GM12892 (cell line): ENCODE data around the gene SLC44A4.
"Not testable (repeated sequence)": the region's sequence is repeated elsewhere in the genome, so short reads cannot be mapped to it uniquely, and the experiment has no call there.

Source experiments
- DNase-seq: peaks from one replicate; pipeline ENCODE4 v3.0.0; 2011; ENCODE audit not compliant: insufficient read length
- FAIRE-seq: peaks from 2 replicates; lab custom pipeline; 2011; peaks lifted over from hg19 to GRCh38; lab: Jason Lieb, UNC
- POLR2A ChIP-seq: IDR thresholded peaks from 2 replicates; pipeline ENCODE4 v1.6.1; 2011; ENCODE audit warnings: low read depth, low read length, control low read depth
- POLR2AphosphoS5 ChIP-seq: IDR thresholded peaks from 2 replicates; pipeline ENCODE4 v1.6.1; 2011; ENCODE audit warnings: low read depth, low read length, control low read depth
- TAF1 ChIP-seq: IDR thresholded peaks from 2 replicates; pipeline ENCODE4 v1.6.1; 2011; ENCODE audit warnings: low read depth, mild to moderate bottlenecking, control low read depth, low read length, borderline replicate concordance

The SLC44A4 gene

DNA sequence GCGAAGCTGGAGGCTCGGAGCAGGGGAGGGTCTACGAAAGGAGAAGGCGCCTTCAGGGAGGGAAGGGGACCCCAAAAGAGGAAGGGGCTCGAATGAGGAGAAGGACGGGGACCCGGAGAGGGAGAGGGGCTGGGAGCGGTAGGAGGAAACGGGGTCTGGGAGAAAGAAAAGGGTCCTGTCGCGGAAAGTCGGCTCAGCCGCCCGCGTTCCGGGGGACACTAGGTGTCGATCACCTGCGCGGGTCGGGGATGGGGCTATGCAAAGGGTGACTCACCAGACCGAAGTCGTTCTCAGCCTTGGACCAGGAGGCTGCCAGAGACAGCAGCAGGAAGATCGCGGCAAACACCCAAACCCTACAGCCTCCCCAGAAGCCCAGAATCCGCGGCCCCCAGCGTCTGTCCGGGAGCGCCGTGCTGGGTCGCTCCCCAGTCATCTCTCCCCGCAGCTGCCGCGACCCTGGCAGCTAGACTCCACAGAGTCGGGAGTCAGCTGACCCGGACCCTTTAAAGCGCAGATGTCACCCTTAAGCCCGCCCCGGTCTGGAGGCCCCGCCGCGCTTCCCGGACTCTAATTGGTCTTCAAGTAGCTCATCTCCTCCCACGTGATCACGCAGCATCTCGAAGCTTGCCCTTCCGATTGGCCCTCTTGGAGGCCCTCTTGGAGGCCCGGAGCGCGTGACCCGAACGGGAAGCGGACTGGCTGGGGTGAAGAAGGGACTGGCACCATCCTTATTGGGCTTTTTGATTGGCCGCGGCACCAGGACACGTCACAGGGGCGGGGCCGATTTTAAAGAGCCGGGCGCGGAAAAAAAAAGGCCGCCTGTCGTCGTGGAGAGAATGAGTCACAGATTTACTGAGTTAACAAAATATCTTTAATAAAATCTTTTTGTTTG lies 16.2 kb downstream of the SLC44A4 start, which contains the start of gene NEU1:
TSS of gene NEU1 (minus strand) at position 478 of the 892 bp plus-strand sequence. CDS start at position 433, 45 bp downstream.
- DNase-seq (peak; percentile 99), FAIRE-seq (peak; percentile 98)
- TF ChIP-seq POLR2AphosphoS5 (peak; percentile 96), TAF1 (peak; percentile 64; the same call in 1 of the 2 replicates), POLR2A (peak; percentile 98)

DNA sequence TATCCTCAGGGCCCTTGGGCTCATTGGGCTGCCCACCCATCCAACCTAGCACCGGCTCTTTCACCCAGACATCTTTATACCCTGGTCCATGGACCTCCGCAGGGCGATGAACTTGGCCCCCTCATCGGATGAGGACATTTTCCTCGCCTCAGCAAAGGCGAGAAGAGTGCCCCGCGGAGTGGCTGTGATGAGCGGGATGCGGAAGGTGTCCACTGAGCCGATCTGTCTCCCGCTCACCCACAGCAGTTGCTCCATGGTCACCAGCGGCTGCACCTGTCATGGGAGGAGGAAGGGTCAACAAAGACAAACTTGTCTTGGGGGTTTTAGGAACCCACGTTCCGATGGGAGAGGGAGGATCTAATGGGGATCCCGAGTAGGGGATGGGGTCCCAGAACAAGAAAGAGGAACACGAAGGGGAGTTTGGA lies 16.9 kb downstream of the SLC44A4 start:
- TF ChIP-seq POLR2AphosphoS5: no peak
- no peak for TF ChIP-seq TAF1
- TF ChIP-seq POLR2A: no peak
- FAIRE-seq (no peak), DNase-seq (no peak)

DNA sequence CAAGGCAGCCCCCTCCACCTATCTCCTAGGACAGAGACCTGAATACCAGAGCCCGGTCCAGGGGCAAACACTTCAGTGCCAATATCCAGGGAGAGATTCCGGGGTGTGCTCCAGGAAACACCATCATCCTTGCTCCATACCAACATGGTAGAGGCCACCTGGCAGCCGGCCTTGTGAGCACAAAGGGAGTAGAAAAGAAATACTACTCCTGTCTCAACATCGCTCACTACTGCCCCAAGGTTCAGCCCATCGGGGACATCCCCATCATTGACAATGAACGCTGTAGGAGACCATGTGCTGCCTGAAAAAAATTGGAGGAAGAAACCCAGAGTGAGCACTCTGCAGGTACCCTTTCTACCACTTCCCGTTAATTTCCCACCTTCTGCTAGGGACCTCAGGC lies 17.6 kb downstream of the SLC44A4 start:
- TF ChIP-seq POLR2AphosphoS5 (no peak), TAF1 (no peak), POLR2A (no peak)
- FAIRE-seq (no peak), DNase-seq (no peak)

DNA sequence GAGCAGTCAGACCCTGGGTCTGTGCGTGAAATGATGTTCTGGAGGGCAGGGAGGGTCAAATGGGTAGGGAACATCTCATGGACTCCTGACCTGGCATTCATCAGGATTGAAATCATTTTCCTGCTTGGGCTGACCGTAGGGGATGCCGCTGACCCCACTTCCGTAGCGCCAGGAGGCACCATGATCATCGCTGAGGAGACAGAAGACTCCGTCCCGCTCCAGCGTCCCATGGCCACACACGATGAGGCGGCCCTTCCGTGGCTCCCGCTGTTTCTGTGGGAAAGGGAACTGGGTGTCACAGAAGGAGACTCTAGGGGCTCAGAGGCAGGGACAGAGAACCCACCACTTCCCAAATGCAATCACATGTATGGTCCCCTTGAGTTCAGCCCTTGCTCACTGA lies 18.4 kb downstream of the SLC44A4 start:
- FAIRE-seq: no peak
- DNase-seq: no peak
- TF ChIP-seq POLR2A (no peak), TAF1 (no peak), POLR2AphosphoS5 (no peak)

DNA sequence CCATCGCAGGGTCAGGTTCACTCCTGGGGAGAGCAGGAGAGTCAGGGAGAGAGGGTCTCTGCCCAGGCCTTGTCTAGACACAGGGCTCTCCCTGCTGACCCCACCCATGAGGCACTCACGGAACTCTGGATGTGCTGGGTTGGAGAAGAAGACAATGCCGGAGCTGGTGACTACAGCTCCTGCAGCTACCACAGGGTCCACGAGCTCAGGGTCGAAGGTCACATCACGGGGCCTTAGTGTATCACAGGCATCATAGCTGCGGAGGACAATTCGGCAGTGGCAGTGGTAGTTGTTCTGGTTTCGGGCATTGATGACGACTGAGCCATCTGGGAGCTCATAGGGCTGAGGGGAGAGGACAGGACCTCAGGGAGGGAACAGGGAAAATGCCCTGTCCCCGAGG lies 18.9 kb downstream of the SLC44A4 start:
- FAIRE-seq (no peak), DNase-seq (no peak)
- no peak for TF ChIP-seq TAF1
- no peak for TF ChIP-seq POLR2A
- no peak for TF ChIP-seq POLR2AphosphoS5

DNA sequence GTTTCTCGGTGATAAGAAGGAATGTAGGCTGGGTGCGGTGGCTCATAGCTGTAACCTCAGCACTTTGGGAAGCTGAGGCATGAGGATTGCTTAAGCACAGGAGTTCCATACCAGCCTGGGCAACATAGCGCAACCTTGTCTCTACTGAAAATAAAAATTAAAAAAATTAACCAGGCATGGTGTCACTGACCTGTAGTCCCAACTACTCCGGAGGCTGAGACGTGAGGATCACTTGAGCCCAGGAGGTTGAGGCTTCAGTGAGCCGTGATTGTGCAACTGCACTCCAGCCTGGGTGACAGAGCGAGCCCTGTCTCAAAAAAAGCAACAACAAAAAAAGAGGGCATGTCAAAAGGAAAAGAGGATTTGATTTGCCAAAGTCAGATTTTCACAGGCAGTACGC lies 20.1 kb downstream of the SLC44A4 start:
- DNase-seq (no peak), FAIRE-seq (no peak)
- TF ChIP-seq TAF1: no peak
- no peak for TF ChIP-seq POLR2A
- TF ChIP-seq POLR2AphosphoS5: no peak

DNA sequence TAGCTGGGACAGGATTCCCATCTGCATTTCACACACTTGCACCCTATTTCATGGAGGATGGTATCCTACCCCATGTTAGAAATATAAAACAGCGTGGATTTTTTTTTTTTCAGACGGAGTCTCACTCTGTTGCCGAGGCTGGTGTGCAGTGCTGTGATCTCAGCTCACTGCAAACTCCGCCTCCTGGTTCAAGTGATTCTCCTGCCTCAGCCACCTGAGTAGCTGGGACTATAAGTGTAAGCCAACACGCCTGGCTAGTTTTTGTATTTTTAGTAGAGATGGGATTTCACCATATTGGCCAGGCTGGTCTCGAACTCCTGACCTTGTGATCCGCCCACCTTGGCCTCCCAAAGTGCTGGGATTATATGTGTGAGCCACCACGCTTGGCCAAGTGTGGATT lies 21.0 kb downstream of the SLC44A4 start:
- FAIRE-seq, DNase-seq: not testable (repeated sequence)

DNA sequence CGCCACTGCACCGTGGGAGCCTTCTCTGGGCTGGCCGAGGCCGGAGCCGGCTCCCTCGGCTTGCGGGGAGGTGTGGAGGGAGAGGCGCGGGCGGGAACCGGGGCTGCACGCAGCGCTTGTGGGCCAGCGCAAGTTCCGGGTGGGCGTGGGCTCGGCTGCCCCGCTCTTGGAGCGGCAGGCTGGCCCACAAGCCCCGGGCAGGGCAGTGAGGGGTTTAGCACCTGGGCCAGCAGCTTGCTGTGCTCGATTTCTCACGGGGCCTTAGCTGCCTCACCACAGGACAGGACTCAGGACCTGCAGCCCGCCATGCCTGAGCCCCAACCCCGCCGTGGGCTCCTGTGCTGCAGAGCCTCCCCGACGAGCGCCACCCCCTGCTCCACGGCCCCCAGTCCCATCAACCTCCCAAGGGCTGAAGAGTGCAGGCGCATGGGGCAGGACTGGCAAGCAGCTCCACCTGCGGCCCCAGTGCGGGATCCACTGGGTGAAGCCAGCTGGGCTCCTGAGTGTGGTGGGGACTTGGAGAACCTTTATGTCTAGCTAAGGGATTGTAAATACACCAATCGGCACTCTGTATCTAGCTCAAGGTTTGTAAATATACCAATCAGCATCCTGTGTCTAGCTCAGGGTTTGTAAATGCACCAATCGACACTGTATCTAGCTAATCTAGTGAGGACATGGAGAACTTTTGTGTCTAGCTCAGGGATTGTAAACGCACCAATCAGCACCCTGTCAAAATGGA lies 26.6 kb downstream of the SLC44A4 start:
- FAIRE-seq: not testable (repeated sequence)

DNA sequence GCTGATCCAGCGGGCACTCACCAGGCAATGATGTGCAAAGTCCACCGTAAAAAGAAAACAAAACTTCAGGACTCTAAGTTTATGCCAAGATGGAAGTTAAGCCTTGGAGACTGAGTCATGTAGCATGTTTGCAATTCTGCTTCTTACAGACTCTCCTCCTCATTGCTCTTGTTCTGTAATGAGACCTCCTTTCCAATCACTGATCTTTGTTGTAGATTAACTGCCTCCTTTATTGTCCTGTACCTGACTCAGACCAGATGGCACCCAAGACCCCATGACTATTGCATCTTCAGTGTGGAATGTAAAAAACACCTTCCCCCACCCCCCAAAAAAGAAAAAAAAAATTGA lies 27.3 kb downstream of the SLC44A4 start:
- no peak for DNase-seq
- TF ChIP-seq POLR2AphosphoS5 (no peak), POLR2A (no peak), TAF1 (no peak)
- FAIRE-seq: no peak

More for the DNA sequence above, 26.6 kb downstream of the SLC44A4 start:
- DNase-seq: not testable (repeated sequence)

DNA sequence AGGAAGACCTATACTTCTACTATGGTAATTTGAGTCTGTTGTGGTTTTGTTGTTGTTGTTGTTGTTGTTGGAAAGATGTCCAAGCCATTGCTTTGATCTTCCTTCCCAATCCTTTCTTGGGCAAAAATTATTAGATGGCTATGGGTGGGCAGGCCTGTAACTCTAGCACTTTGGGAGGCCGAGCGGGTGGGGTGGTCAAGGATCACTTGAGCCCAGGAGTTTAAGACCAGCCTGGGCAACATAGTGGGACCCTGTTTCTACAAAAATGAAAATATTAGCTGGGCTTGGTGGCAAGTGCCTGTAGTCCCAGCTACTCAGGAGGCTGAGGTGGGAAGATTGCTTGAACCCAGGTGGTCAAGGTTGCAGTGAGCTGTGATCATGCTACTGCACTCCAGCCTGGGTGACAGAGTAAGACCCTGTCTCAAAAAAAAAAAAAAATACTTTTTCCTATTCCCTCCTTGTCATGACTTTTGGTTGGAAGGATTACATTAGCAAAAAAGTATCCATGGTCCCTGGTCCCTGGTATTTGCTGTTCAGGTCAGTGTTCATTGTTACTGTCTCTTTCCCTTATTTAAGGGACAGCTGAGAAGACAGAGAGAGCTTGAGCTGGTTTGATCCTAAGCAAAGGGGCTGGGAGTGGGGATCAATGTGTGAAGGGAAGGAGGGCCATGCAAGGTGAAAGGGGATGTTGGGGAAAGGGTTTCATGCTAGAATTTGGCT lies 27.9 kb downstream of the SLC44A4 start:
- TF ChIP-seq TAF1 (no peak), POLR2A (no peak), POLR2AphosphoS5 (no peak)
- no peak for FAIRE-seq

DNA sequence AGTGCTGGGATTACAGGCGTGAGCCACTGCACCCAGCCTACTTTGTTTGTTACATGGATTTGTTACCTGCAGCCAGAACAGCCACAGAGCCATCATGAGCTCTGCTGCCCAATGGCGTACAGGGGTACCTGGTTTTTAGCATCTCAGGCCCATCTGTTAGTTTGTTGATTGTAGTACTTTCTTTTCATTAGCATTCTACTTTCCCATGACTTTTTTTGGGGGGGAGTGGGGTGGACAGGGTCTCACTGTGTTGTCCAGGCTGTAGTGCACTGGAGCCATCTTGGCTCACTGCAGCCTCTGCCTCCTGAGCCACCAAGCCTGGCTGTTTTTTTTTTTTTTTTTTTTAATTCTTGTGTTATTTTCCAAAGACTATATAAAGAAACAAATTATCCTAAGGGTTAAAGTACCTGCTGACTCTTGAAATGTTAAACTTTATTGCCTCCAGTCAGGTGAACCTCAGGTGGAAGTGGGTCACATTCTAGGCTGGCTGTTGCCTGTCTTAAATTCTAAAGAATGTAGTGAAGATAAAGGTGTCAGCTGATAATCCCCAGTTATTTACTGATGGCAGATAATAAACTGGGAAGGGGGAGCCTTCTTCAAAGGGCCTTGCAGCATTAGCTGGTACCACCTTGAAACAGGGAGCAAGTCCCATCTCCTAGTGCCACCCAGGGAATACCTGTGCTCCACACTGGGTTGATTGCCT lies 31.4 kb downstream of the SLC44A4 start:
- FAIRE-seq (no peak), DNase-seq (no peak)
- TF ChIP-seq TAF1 (no peak), POLR2A (no peak), POLR2AphosphoS5 (no peak)

More for the DNA sequence above, 27.9 kb downstream of the SLC44A4 start:
- DNase-seq: no peak
